Measurements from ENCODE around the gene VIPR2. TPM values are rescaled to one million over a fixed set of nuclear protein-coding genes. Genes with fewer than 3 reads are reported as not detected.

Gene VIPR2
- total RNA-seq, 3 donors from 2014 or later, result 0.48 to 14.0 (median 4.6) TPM

- peak in 1 of 2 donors; percentile 17 for DNase-seq (ENCODE audit: low spot score in 2 of 2)
Observed at GRCh38 chr7:159091480-159092475, 52.9 kb downstream of the VIPR2 start.

DNA sequence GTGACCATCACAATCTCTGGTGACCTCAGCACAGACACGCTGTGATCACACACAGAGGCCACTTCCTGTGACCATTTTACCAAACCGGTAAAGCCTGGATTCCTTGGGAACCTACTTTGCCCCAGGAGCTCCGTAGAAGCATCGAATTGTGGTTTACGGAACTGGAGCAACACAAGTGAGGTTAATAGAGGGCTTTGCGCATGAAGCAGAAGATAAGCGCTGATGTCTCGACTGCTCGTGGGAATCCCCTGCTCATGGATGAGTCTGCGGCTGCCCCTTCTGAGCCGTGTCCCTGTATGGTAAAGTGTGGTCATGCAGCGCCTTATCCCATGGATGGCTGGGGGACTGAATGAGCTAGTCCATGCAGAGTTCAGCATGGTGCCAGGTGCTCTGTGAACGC, 53.6 kb downstream of the VIPR2 start:
- Histone ChIP-seq H3K36me3 (no peaks in the 10 kb centered on the region), H3K27me3 (no peaks in the 10 kb centered on the region), H3K4me1 (no peaks in the 10 kb centered on the region), H3K9me3 (no peaks in the 10 kb centered on the region), H3K4me3 (no peak overlapping the region), H3K27ac (no peak overlapping the region)
- peak in 1 of 2 donors; percentile 10 for DNase-seq (ENCODE audit: low spot score in 2 of 2)
- intact Hi-C loops (cut with DNase I; ENCODE audit: low total_unique reads), result no loop called here
- TF ChIP-seq, protein P1, sequence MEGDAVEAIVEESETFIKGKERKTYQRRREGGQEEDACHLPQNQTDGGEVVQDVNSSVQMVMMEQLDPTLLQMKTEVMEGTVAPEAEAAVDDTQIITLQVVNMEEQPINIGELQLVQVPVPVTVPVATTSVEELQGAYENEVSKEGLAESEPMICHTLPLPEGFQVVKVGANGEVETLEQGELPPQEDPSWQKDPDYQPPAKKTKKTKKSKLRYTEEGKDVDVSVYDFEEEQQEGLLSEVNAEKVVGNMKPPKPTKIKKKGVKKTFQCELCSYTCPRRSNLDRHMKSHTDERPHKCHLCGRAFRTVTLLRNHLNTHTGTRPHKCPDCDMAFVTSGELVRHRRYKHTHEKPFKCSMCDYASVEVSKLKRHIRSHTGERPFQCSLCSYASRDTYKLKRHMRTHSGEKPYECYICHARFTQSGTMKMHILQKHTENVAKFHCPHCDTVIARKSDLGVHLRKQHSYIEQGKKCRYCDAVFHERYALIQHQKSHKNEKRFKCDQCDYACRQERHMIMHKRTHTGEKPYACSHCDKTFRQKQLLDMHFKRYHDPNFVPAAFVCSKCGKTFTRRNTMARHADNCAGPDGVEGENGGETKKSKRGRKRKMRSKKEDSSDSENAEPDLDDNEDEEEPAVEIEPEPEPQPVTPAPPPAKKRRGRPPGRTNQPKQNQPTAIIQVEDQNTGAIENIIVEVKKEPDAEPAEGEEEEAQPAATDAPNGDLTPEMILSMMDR (IDR thresholded peaks at IDR 0.05), result no peak
- no peak for TF ChIP-seq POLR2A (IDR thresholded peaks at IDR 0.05)
- no peak for TF ChIP-seq POLR2AphosphoS5 (IDR thresholded peaks at IDR 0.05)

More at GRCh38 chr7:159091480-159092475, 52.9 kb downstream of the VIPR2 start:
- no peak overlapping the region for H3K27ac ChIP-seq
- H3K36me3 ChIP-seq, result no peaks in the 10 kb centered on the region
- H3K9me3 ChIP-seq, result no peaks in the 10 kb centered on the region
- H3K27me3 ChIP-seq, result no peaks in the 10 kb centered on the region
- no peaks in the 10 kb centered on the region for H3K4me1 ChIP-seq
- intact Hi-C loops (cut with DNase I; ENCODE audit: low total_unique reads), result no loop called here
- no peak for TF ChIP-seq POLR2A (IDR thresholded peaks at IDR 0.05)
- no peak for TF ChIP-seq POLR2AphosphoS5 (IDR thresholded peaks at IDR 0.05)
- TF ChIP-seq, protein P1 (IDR thresholded peaks at IDR 0.05), result no peak
- no peak overlapping the region for H3K4me3 ChIP-seq

- Histone ChIP-seq H3K27ac (no peak overlapping the region), H3K36me3 (no peaks in the 10 kb centered on the region), H3K27me3 (no peaks in the 10 kb centered on the region), H3K4me1 (no peaks in the 10 kb centered on the region), H3K4me3 (no peak overlapping the region), H3K9me3 (no peaks in the 10 kb centered on the region)
- TF ChIP-seq POLR2AphosphoS5 (IDR thresholded peaks at IDR 0.05) (no peak), POLR2A (IDR thresholded peaks at IDR 0.05) (no peak)
- TF ChIP-seq, protein P1 (IDR thresholded peaks at IDR 0.05), result no peak
- DNase-seq (ENCODE audit: low spot score in 2 of 2), result peak in 1 of 2 donors; percentile 22
- intact Hi-C loops (cut with DNase I; ENCODE audit: low total_unique reads), result no loop called here
Observed at GRCh38 chr7:159088016-159088865, 56.4 kb downstream of the VIPR2 start.

DNA sequence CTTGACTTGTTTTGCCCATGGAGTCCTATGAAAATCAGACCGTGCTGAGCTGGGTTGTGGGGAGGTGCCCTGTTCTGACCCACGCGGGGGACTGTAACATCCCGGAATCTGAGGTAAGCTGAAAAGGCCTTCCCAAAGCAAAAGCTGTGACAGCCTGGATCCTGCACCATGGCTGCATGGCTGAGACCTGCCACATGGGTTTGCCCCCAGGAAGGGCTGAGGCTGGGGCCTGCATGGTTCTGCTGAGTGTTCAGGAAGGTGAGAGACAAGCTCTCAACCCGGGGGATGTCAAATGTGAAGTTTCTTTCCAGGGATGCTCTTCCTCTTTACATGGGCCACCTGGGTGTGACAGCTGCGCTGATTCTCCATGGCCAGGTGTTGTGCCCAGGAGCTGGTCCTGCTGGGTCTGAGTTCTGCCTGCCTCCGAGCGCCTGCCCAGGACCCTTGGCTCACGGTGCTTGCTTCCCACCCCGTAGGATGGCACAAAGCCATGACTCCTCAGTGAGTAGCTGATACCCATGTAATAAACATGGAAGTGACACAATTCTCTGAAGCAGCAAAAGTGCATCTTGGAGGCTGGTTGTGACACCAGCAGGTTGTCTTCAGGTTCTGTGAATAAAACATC, 58.3 kb downstream of the VIPR2 start:
- H3K36me3 ChIP-seq, result no peaks in the 10 kb centered on the region
- H3K4me1 ChIP-seq, result no peaks in the 10 kb centered on the region
- H3K9me3 ChIP-seq, result no peaks in the 10 kb centered on the region
- no peaks in the 10 kb centered on the region for H3K27me3 ChIP-seq
- no peak overlapping the region for H3K4me3 ChIP-seq
- TF ChIP-seq, protein P1 (IDR thresholded peaks at IDR 0.05), result no peak
- TF ChIP-seq POLR2A (IDR thresholded peaks at IDR 0.05) (no peak), POLR2AphosphoS5 (IDR thresholded peaks at IDR 0.05) (no peak)
- no peak overlapping the region for H3K27ac ChIP-seq
- DNase-seq (ENCODE audit: low spot score in 2 of 2), result peak in 1 of 2 donors; percentile 31
- intact Hi-C loops (cut with DNase I; ENCODE audit: low total_unique reads), result no loop called here
